GM12891 (cell line): ENCODE results near the gene PKD1L1.

Source experiments
- POLR2A ChIP-seq: IDR thresholded peaks from 2 replicates; pipeline ENCODE4 v1.6.1; 2011; ENCODE audit warnings: low read depth, low read length, control low read depth
- SPI1 ChIP-seq: IDR thresholded peaks from 2 replicates; pipeline ENCODE4 v1.6.1; 2011; ENCODE audit warnings: low read depth, low read length, control low read depth
- TAF1 ChIP-seq: IDR thresholded peaks from 2 replicates; pipeline ENCODE4 v1.6.1; 2011; ENCODE audit warnings: low read depth, low read length, control low read depth

GRCh38 chr7:47893238-47893637 is 55.0 kb downstream of the PKD1L1 start:
- TF ChIP-seq POLR2A (no peak), TAF1 (no peak), SPI1 (no peak)
